Measurements from ENCODE around the gene USP12.

Gene USP12

GRCh38 chr13:27110056-27110746 lies 61.4 kb downstream of the USP12 start:
- Histone ChIP-seq H3K4me3 (ENCODE audit: low read depth, low read length) (no peak overlapping the region), H3K9me3 (ENCODE audit: severe bottlenecking) (no peaks in the 10 kb centered on the region), H3K27me3 (ENCODE audit: insufficient read depth, low read depth, severe bottlenecking) (no peaks in the 10 kb centered on the region), H3K27ac (no peak overlapping the region), H3K36me3 (peaks cover 12% of the 10 kb centered on the region)
- no peak for TF ChIP-seq CTCF (IDR thresholded peaks at IDR 0.05; ENCODE audit: low read depth, low read length)
- no peak for DNase-seq

- Histone ChIP-seq H3K4me3 (ENCODE audit: low read depth, low read length) (no peak overlapping the region), H3K9me3 (ENCODE audit: severe bottlenecking) (no peaks in the 10 kb centered on the region), H3K27me3 (ENCODE audit: insufficient read depth, low read depth, severe bottlenecking) (no peaks in the 10 kb centered on the region), H3K36me3 (peaks cover 21% of the 10 kb centered on the region), H3K27ac (no peak overlapping the region)
- no peak for DNase-seq
- no peak for TF ChIP-seq CTCF (IDR thresholded peaks at IDR 0.05; ENCODE audit: low read depth, low read length)
Measured at GRCh38 chr13:27106144-27106543, 65.5 kb downstream of the USP12 start.

- H3K27ac ChIP-seq: no peak overlapping the region
- no peak for DNase-seq
- H3K36me3 ChIP-seq: peaks cover 24% of the 10 kb centered on the region
- no peak for TF ChIP-seq CTCF (IDR thresholded peaks at IDR 0.05; ENCODE audit: low read depth, low read length)
- H3K4me3 ChIP-seq (ENCODE audit: low read depth, low read length): no peak overlapping the region
- H3K27me3 ChIP-seq (ENCODE audit: insufficient read depth, low read depth, severe bottlenecking): no peaks in the 10 kb centered on the region
- no peaks in the 10 kb centered on the region for H3K9me3 ChIP-seq (ENCODE audit: severe bottlenecking)
Measured at GRCh38 chr13:27104606-27105005, 67.0 kb downstream of the USP12 start.

GRCh38 chr13:27101847-27102246 lies 69.8 kb downstream of the USP12 start:
- H3K4me3 ChIP-seq (ENCODE audit: low read depth, low read length): no peak overlapping the region
- peaks cover 24% of the 10 kb centered on the region for H3K36me3 ChIP-seq
- TF ChIP-seq CTCF (IDR thresholded peaks at IDR 0.05; ENCODE audit: low read depth, low read length): no peak
- no peak for DNase-seq
- H3K9me3 ChIP-seq (ENCODE audit: severe bottlenecking): no peaks in the 10 kb centered on the region
- H3K27me3 ChIP-seq (ENCODE audit: insufficient read depth, low read depth, severe bottlenecking): no peaks in the 10 kb centered on the region
- no peak overlapping the region for H3K27ac ChIP-seq

GRCh38 chr13:27101289-27101688 lies 70.3 kb downstream of the USP12 start:
- no peaks in the 10 kb centered on the region for H3K9me3 ChIP-seq (ENCODE audit: severe bottlenecking)
- DNase-seq: no peak
- H3K27ac ChIP-seq: no peak overlapping the region
- H3K36me3 ChIP-seq: peaks cover 24% of the 10 kb centered on the region
- H3K27me3 ChIP-seq (ENCODE audit: insufficient read depth, low read depth, severe bottlenecking): no peaks in the 10 kb centered on the region
- no peak for TF ChIP-seq CTCF (IDR thresholded peaks at IDR 0.05; ENCODE audit: low read depth, low read length)
- no peak overlapping the region for H3K4me3 ChIP-seq (ENCODE audit: low read depth, low read length)

GRCh38 chr13:27097691-27098090 lies 73.9 kb downstream of the USP12 start:
- Histone ChIP-seq H3K27ac (no peak overlapping the region), H3K36me3 (peaks cover 34% of the 10 kb centered on the region), H3K4me3 (ENCODE audit: low read depth, low read length) (no peak overlapping the region), H3K27me3 (ENCODE audit: insufficient read depth, low read depth, severe bottlenecking) (no peaks in the 10 kb centered on the region), H3K9me3 (ENCODE audit: severe bottlenecking) (no peaks in the 10 kb centered on the region)
- no peak for DNase-seq
- TF ChIP-seq CTCF (IDR thresholded peaks at IDR 0.05; ENCODE audit: low read depth, low read length): no peak
